SU-DHL-6 (cell line): ENCODE data around the gene SGCA.

Experiments
- EZH2phosphoT487 ChIP-seq: fragments of 200-600 bp; sonication (generic), shearing (Covaris generic); conservative IDR thresholded peaks from 2 replicates; pipeline ENCODE4 v1.6.1; 2018; ENCODE audit warnings: mild to moderate bottlenecking, antibody characterized with exemption, low read length, moderate library complexity, mixed read lengths
- TF ChIP-seq, protein P1 (sequence below): fragments of 200-600 bp; sonication (generic); IDR thresholded peaks from one replicate; pipeline ENCODE4 v1.5.1; 2017; ENCODE audit warnings: antibody characterized with exemption, mild to moderate bottlenecking, low read length, moderate library complexity; ENCODE audit not compliant: insufficient read depth, poor library complexity, severe bottlenecking

DNA sequence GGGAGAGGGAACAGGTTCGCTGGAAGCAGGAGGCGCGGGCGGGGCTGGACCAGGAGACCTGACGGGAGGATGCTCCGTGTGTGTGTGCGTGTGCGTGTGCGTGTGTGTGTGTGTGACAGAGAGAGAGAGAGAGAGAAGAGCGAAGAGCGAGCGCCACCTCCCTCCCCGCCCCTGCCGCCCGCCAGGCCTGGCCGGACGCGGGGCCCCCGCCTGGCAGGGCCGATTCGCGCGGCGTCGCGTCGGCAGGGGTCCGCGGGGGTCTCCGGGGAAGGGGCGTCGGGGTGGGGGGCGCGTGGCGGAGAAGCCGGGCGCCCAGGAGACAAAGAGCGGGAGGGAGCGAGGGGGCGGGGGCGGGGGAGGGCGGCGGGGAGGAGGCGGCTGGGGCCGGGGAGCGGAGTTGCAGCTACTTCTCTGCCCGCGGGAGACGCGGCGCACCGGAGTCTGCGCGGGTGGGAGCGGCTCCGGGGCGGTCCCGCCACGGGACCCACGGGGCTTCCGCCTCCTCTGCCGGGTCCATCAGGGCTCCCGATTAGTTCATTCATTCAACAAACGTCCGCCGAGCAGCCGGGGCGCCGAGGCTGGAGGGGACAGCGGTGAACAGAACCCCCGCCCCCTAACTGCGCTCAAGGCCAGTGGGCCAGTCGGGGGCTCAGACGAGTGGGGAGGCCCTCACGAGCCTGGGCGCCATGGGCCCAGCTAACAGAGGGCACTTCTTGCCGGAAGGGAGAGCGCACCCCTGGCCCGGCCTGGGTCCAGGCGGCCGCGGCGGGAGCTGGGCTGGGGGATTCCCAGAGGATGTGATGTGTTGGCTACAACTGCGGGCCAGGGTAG is 35.9 kb upstream of the SGCA start, which contains the start of gene SAMD14:
- TF ChIP-seq, protein P1, sequence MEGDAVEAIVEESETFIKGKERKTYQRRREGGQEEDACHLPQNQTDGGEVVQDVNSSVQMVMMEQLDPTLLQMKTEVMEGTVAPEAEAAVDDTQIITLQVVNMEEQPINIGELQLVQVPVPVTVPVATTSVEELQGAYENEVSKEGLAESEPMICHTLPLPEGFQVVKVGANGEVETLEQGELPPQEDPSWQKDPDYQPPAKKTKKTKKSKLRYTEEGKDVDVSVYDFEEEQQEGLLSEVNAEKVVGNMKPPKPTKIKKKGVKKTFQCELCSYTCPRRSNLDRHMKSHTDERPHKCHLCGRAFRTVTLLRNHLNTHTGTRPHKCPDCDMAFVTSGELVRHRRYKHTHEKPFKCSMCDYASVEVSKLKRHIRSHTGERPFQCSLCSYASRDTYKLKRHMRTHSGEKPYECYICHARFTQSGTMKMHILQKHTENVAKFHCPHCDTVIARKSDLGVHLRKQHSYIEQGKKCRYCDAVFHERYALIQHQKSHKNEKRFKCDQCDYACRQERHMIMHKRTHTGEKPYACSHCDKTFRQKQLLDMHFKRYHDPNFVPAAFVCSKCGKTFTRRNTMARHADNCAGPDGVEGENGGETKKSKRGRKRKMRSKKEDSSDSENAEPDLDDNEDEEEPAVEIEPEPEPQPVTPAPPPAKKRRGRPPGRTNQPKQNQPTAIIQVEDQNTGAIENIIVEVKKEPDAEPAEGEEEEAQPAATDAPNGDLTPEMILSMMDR: no peak
- TF ChIP-seq EZH2phosphoT487: no peak
